ENCODE data around the gene ANKRD28. TPM values are rescaled to one million over a fixed set of nuclear protein-coding genes. Genes with fewer than 3 reads are reported as not detected.

ANKRD28 gene
- total and polyA plus RNA-seq, 9 of the 15 experiments (the other 6 are each of a cell fraction or from before 2014, with no cell fraction given) = 11.7 to 66.0 (median 36.7) TPM

DNA sequence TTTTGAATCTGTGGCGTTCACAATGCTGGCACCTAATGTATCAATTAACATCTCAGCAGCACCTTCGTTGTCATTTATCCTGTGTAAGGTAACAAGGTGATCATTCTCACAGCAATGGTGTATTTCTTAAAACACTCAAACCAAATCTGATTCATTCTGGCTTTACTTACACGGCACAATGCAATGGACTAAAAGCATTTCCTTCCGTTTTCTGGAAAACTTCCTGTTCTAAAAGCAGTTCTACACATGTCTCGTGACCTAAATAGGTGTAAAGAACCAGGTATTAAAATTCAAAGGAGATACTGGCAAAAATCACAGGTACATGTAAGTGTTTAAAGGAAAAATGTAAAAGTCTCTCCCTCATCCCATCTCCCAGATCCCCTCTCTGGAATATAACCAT, 118.5 kb downstream of the ANKRD28 start:
- 96% methylated on average over 5 of the region's 5 CpGs for WGBS (ENCODE audit: insufficient coverage, low coverage, missing lambda C conversion rate)
- ChIA-PET POLR2A (no interaction called here), CTCF (ENCODE audit: low intra/inter-chr PET ratio) (no interaction called here)
- H2AFZ ChIP-seq (ENCODE audit: low read depth, low read length) = no peak overlapping the region
- peaks cover 71% of the 10 kb centered on the region for H3K36me3 ChIP-seq (ENCODE audit: control insufficient read depth, insufficient read depth, low read length)
- no peaks in the 10 kb centered on the region for H3K79me2 ChIP-seq (ENCODE audit: control insufficient read depth, insufficient read depth, low read length)
- FAIRE-seq (no peak), ATAC-seq (no peak), DNase-seq (ENCODE audit: extremely low read depth in 1 of 4, low spot score in 3 of 4) (no peak)
- H3K4me3 ChIP-seq = no peak overlapping the region
- no peak for TF ChIP-seq POLR2G (IDR thresholded peaks at IDR 0.05; ENCODE audit: low read depth, low read length)
- no peak for TF ChIP-seq ZNF224 (CRISPR knock-in tag; IDR thresholded peaks at IDR 0.05)
- no peaks in the 10 kb centered on the region for H3K9me3 ChIP-seq (replicated peaks; ENCODE audit: control insufficient read depth, insufficient read depth, low read depth, low read length)
- no TSS peak for BruUV-seq (replicated peaks)
- no peak overlapping the region for H3K27ac ChIP-seq (ENCODE audit: extremely low read depth, low read depth, low read length)
- intact Hi-C loops (cut with micrococcal nuclease) = no loop called here
- H3K4me2 ChIP-seq (ENCODE audit: insufficient read depth, low read length) = no peak overlapping the region
- H3K27me3 ChIP-seq (ENCODE audit: control insufficient read depth in 2 of 2, insufficient read depth in 2 of 2, low read length in 2 of 2) = no peaks in the 10 kb centered on the region
- H3K4me1 ChIP-seq (replicated peaks in 1 of 2; ENCODE audit: control insufficient read depth in 2 of 2, insufficient read depth in 2 of 2, low read length in 2 of 2) = peaks cover 4 to 10% of the 10 kb centered on the region in 2 experiments; a peak in 2 of 5 replicates
- in situ Hi-C loops (cut with MboI) = no loop called here
- H4K20me1 ChIP-seq (replicated peaks; ENCODE audit: control insufficient read depth, insufficient read depth, low read length) = no peaks in the 10 kb centered on the region
- no peaks in the 10 kb centered on the region for H3K9me1 ChIP-seq (ENCODE audit: control insufficient read depth, insufficient read depth, low read length)
- H3K9ac ChIP-seq (ENCODE audit: insufficient read depth in 1 of 2, low read depth in 2 of 2, low read length in 2 of 2) = no peak overlapping the region

DNA sequence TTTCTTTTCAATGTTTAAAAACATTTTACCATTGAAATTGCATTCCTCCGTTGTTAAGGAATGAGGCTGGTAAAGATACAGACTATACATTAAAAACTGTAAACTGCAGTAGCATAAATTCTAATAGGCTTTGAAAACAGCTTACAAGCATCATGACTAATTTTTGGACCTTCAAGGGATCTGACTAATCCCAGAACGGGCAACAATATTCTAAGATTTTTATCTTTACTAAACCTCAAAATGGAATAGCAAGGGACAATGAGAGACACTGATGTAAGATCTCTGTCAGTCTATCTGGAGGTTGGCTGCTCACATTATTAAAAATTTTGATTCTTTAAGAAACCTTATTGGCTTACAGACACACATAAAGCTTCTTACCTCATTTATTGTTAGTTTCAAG, 121.5 kb downstream of the ANKRD28 start:
- FAIRE-seq = no peak
- CTCF ChIA-PET (ENCODE audit: low intra/inter-chr PET ratio) = no interaction called here
- H3K4me2 ChIP-seq (ENCODE audit: insufficient read depth, low read length) = no peak overlapping the region
- POLR2A ChIA-PET = no interaction called here
- H3K36me3 ChIP-seq (ENCODE audit: control insufficient read depth, insufficient read depth, low read length) = peaks cover 71% of the 10 kb centered on the region
- H3K27me3 ChIP-seq (ENCODE audit: control insufficient read depth in 2 of 2, insufficient read depth in 2 of 2, low read length in 2 of 2) = no peaks in the 10 kb centered on the region
- H3K9me1 ChIP-seq (ENCODE audit: control insufficient read depth, insufficient read depth, low read length) = no peaks in the 10 kb centered on the region
- ATAC-seq = no peak
- no peak overlapping the region for H3K9ac ChIP-seq (ENCODE audit: insufficient read depth in 1 of 2, low read depth in 2 of 2, low read length in 2 of 2)
- H3K4me1 ChIP-seq (replicated peaks in 1 of 2; ENCODE audit: control insufficient read depth in 2 of 2, insufficient read depth in 2 of 2, low read length in 2 of 2) = no peaks in the 10 kb centered on the region
- in situ Hi-C loops (cut with MboI) = no loop called here
- no peak overlapping the region for H2AFZ ChIP-seq (ENCODE audit: low read depth, low read length)
- H3K27ac ChIP-seq (ENCODE audit: extremely low read depth, low read depth, low read length) = no peak overlapping the region
- BruUV-seq (replicated peaks) = no TSS peak
- H3K4me3 ChIP-seq = no peak overlapping the region
- WGBS (ENCODE audit: insufficient coverage, low coverage, missing lambda C conversion rate) = 62% methylated on average over 2 of the region's 2 CpGs
- no peaks in the 10 kb centered on the region for H4K20me1 ChIP-seq (replicated peaks; ENCODE audit: control insufficient read depth, insufficient read depth, low read length)
- H3K9me3 ChIP-seq (replicated peaks; ENCODE audit: control insufficient read depth, insufficient read depth, low read depth, low read length) = no peaks in the 10 kb centered on the region
- no peaks in the 10 kb centered on the region for H3K79me2 ChIP-seq (ENCODE audit: control insufficient read depth, insufficient read depth, low read length)
- intact Hi-C loops (cut with micrococcal nuclease) = no loop called here
- no peak for DNase-seq (ENCODE audit: extremely low read depth in 1 of 4, low spot score in 3 of 4)
- no peak for TF ChIP-seq U2AF1 (optimal IDR thresholded peaks at IDR 0.05; ENCODE audit: low read depth, low read length)
- TF ChIP-seq FOSL1 (tag; conservative IDR thresholded peaks at IDR 0.05) = peak; percentile 50
- TF ChIP-seq, protein P1, sequence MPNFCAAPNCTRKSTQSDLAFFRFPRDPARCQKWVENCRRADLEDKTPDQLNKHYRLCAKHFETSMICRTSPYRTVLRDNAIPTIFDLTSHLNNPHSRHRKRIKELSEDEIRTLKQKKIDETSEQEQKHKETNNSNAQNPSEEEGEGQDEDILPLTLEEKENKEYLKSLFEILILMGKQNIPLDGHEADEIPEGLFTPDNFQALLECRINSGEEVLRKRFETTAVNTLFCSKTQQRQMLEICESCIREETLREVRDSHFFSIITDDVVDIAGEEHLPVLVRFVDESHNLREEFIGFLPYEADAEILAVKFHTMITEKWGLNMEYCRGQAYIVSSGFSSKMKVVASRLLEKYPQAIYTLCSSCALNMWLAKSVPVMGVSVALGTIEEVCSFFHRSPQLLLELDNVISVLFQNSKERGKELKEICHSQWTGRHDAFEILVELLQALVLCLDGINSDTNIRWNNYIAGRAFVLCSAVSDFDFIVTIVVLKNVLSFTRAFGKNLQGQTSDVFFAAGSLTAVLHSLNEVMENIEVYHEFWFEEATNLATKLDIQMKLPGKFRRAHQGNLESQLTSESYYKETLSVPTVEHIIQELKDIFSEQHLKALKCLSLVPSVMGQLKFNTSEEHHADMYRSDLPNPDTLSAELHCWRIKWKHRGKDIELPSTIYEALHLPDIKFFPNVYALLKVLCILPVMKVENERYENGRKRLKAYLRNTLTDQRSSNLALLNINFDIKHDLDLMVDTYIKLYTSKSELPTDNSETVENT (CRISPR knock-in tag; IDR thresholded peaks at IDR 0.05) = no peak
- no peak for TF ChIP-seq SMAD1 (IDR thresholded peaks at IDR 0.05; ENCODE audit: low read depth, low read length, partially characterized antibody)
- TF ChIP-seq EGR1 (conservative IDR thresholded peaks at IDR 0.05) = no peak
- TF ChIP-seq BHLHE40 (IDR thresholded peaks at IDR 0.05; ENCODE audit: low read length) = no peak
- no peak for TF ChIP-seq MEF2D (tag; conservative IDR thresholded peaks at IDR 0.05; ENCODE audit: low read depth)
- TF ChIP-seq, protein P2, sequence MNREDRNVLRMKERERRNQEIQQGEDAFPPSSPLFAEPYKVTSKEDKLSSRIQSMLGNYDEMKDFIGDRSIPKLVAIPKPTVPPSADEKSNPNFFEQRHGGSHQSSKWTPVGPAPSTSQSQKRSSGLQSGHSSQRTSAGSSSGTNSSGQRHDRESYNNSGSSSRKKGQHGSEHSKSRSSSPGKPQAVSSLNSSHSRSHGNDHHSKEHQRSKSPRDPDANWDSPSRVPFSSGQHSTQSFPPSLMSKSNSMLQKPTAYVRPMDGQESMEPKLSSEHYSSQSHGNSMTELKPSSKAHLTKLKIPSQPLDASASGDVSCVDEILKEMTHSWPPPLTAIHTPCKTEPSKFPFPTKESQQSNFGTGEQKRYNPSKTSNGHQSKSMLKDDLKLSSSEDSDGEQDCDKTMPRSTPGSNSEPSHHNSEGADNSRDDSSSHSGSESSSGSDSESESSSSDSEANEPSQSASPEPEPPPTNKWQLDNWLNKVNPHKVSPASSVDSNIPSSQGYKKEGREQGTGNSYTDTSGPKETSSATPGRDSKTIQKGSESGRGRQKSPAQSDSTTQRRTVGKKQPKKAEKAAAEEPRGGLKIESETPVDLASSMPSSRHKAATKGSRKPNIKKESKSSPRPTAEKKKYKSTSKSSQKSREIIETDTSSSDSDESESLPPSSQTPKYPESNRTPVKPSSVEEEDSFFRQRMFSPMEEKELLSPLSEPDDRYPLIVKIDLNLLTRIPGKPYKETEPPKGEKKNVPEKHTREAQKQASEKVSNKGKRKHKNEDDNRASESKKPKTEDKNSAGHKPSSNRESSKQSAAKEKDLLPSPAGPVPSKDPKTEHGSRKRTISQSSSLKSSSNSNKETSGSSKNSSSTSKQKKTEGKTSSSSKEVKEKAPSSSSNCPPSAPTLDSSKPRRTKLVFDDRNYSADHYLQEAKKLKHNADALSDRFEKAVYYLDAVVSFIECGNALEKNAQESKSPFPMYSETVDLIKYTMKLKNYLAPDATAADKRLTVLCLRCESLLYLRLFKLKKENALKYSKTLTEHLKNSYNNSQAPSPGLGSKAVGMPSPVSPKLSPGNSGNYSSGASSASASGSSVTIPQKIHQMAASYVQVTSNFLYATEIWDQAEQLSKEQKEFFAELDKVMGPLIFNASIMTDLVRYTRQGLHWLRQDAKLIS (CRISPR knock-in tag; IDR thresholded peaks at IDR 0.05) = no peak
- TF ChIP-seq CHD1 (IDR thresholded peaks at IDR 0.05; ENCODE audit: low read length) = no peak

All from K562 (cell line).